ENCODE results near the gene TMEM184A. TPM values are rescaled to one million over a fixed set of nuclear protein-coding genes. Genes with fewer than 3 reads are reported as not detected.
"Not testable (repeated sequence)": the region's sequence is repeated elsewhere in the genome, so short reads cannot be mapped to it uniquely, and the experiment has no call there.

Gene TMEM184A
- total and polyA plus RNA-seq, 11 donors = 0.19 to 0.99 (median 0.47) TPM

- H3K4me3 ChIP-seq = no peak overlapping the region
- H3K9me3 ChIP-seq = peaks cover 0 to 7% (median 0%) of the 10 kb centered on the region in 12 donors
- WGBS, 4 donors = 30 to 51% (median 42%) methylated on average over 12 to 13 of the region's 13 CpGs
- H3K36me3 ChIP-seq = no peaks in the 10 kb centered on the region
- intact Hi-C loops (cut with DNase I) = no loop called here
- H3K27me3 ChIP-seq = peaks cover 0 to 8% (median 0%) of the 10 kb centered on the region in 9 donors
- TF ChIP-seq CTCF (IDR thresholded peaks at IDR 0.05) (no peak), POLR2A (IDR thresholded peaks at IDR 0.05) (no peak)
- peaks cover 0 to 5% (median 0%) of the 10 kb centered on the region in 12 donors for H3K4me1 ChIP-seq
- peak in 1 of 4 donors; percentile 17 for ATAC-seq
- DNase-seq = no peak
- no peak overlapping the region for H3K27ac ChIP-seq
Observed at GRCh38 chr7:1523208-1523607, 32.8 kb downstream of the TMEM184A start.

- DNase-seq = no peak
- no peak for ATAC-seq
Observed at GRCh38 chr7:1521456-1521855, 34.5 kb downstream of the TMEM184A start.

DNA sequence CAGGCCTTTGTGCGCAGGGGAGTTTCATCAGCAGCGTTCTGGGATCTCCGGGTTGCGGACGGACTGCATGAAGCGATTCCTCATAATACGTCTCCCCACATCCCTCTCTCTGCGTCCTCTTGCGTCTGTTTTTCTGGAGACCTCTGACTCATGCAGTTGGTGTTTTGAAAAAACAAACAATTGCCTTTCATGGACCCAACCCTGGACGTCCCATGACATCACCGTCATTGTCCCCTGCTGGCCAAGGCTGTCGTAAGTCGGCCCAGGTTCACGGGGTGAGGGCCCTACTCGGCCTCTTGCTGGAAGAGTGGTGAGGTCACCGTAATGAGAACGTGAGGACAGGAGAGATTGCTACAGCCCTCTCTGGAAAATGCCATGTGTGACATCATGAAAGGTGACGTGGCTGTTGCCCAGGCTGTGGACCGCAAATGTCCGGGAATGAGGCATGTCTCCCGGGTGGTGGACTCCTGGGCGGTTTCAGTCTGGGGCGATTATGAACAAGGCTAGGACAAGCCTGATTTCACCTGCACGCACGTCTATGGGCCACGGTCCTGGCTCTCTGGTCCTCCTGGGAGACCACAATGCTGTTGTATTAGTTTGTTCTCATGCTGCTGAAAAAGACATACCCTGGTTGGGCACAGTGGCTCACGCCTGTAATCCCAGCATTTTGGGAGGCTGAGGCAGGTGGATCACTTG, 35.3 kb downstream of the TMEM184A start:
- 72 to 81% (median 78%) methylated on average over 19 to 27 of the region's 27 CpGs for WGBS, 4 donors
- DNase-seq (peak in 1 of 5 donors; percentile 53), ATAC-seq (peak; percentile 27 to 79 (median 42))
- intact Hi-C loops (cut with DNase I) = no loop called here
- TF ChIP-seq CTCF (IDR thresholded peaks at IDR 0.05) (no peak), POLR2A (IDR thresholded peaks at IDR 0.05) (no peak)
- Histone ChIP-seq H3K9me3 (peaks cover 0 to 7% (median 0%) of the 10 kb centered on the region in 12 donors), H3K27ac (peak overlapping the region in 3 of 12 donors; percentile 39 to 54 (median 46)), H3K4me1 (no peaks in the 10 kb centered on the region), H3K36me3 (no peaks in the 10 kb centered on the region), H3K27me3 (peaks cover 0 to 8% (median 0%) of the 10 kb centered on the region in 9 donors), H3K4me3 (no peak overlapping the region)

More at GRCh38 chr7:1521456-1521855, 34.5 kb downstream of the TMEM184A start:
- no peak for TF ChIP-seq POLR2A (IDR thresholded peaks at IDR 0.05)
- no peak for TF ChIP-seq CTCF (IDR thresholded peaks at IDR 0.05)
- Histone ChIP-seq H3K36me3 (no peaks in the 10 kb centered on the region), H3K4me1 (peaks cover 0 to under 1% (median 0%) of the 10 kb centered on the region in 12 donors), H3K27ac (no peak overlapping the region), H3K9me3 (peaks cover 0 to 7% (median 0%) of the 10 kb centered on the region in 12 donors), H3K4me3 (no peak overlapping the region), H3K27me3 (peaks cover 0 to 8% (median 0%) of the 10 kb centered on the region in 9 donors)
- intact Hi-C loops (cut with DNase I) = no loop called here
- 83 to 86% (median 84%) methylated on average over 11 of the region's 11 CpGs for WGBS, 4 donors

DNA sequence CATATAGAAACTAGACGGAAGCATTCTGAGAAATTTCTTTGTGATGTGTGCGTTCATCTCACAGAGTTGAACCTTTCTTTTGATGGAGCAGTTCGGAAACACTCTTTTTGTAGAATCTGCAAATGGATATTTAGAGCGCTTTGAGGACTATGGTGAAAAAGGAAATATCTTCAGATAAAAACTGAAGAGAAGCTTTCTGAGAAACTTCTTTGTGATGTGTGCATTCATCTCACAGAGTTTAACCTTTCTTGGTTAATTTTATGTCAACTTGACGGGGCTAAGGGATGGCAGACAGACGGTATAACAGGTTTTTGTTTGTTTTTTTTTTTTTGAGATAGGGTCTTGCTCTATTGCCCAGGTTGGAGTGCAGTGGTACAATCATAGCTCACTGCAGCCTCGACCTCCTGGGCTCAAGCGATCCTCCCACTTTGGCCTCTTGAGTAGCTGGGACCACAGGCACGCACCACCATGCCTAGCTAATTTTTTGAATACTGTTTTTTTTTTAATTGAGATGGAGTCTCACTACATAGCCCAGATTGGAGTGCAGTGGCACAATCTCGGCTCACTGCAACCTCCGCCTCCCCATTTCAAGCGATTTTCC, 36.6 kb downstream of the TMEM184A start:
- H3K4me1 ChIP-seq; DNase-seq; H3K36me3 ChIP-seq; H3K9me3 ChIP-seq; H3K4me3 ChIP-seq; H3K27me3 ChIP-seq; H3K27ac ChIP-seq; intact Hi-C loops (cut with DNase I); ATAC-seq: not testable (repeated sequence)
- 93 to 95% (median 94%) methylated on average over 12 of the region's 12 CpGs for WGBS, 4 donors

Measured in heart left ventricle (tissue), 16 donors.